ENCODE data around the gene TMEM17. TPM values are rescaled to one million over a fixed set of nuclear protein-coding genes. Genes with fewer than 3 reads are reported as not detected.

The TMEM17 gene
- total and polyA plus RNA-seq, 9 of the 15 experiments (the other 6 are each of a cell fraction or from before 2014, with no cell fraction given) = 0.58 to 2.2 (median 1.2) TPM

- Histone ChIP-seq H3K36me3 (ENCODE audit: control insufficient read depth, insufficient read depth, low read length) (no peaks in the 10 kb centered on the region), H2AFZ (ENCODE audit: low read depth, low read length) (no peak overlapping the region), H3K27ac (ENCODE audit: extremely low read depth, low read depth, low read length) (no peak overlapping the region), H3K9me1 (ENCODE audit: control insufficient read depth, insufficient read depth, low read length) (no peaks in the 10 kb centered on the region), H3K9ac (ENCODE audit: insufficient read depth in 1 of 2, low read depth in 2 of 2, low read length in 2 of 2) (no peak overlapping the region), H3K9me3 (replicated peaks; ENCODE audit: control insufficient read depth, insufficient read depth, low read depth, low read length) (no peaks in the 10 kb centered on the region), H3K4me3 (no peak overlapping the region), H3K4me1 (replicated peaks in 1 of 2; ENCODE audit: control insufficient read depth in 2 of 2, insufficient read depth in 2 of 2, low read length in 2 of 2) (no peaks in the 10 kb centered on the region), H3K79me2 (ENCODE audit: control insufficient read depth, insufficient read depth, low read length) (no peaks in the 10 kb centered on the region), H4K20me1 (replicated peaks; ENCODE audit: control insufficient read depth, insufficient read depth, low read length) (no peaks in the 10 kb centered on the region), H3K4me2 (ENCODE audit: insufficient read depth, low read length) (no peak overlapping the region), H3K27me3 (ENCODE audit: control insufficient read depth in 2 of 2, insufficient read depth in 2 of 2, low read length in 2 of 2) (peaks cover 0 to 2% of the 10 kb centered on the region in 2 experiments; a peak in 1 of 5 replicates)
- intact Hi-C loops (cut with micrococcal nuclease) = no loop called here
- DNase-seq (ENCODE audit: extremely low read depth in 1 of 4, low spot score in 3 of 4) = no peak
- in situ Hi-C loops (cut with MboI) = no loop called here
- TF ChIP-seq ZEB2 (IDR thresholded peaks at IDR 0.05) (no peak), NFE2 (IDR thresholded peaks at IDR 0.05; ENCODE audit: low read depth) (peak; percentile 59; the same call in 1 of the 2 replicates), TBL1XR1 (IDR thresholded peaks at IDR 0.05; ENCODE audit: low read length in 2 of 2) (no peak), GABPB2 (CRISPR knock-in tag; conservative IDR thresholded peaks at IDR 0.05) (no peak), C11orf30 (IDR thresholded peaks at IDR 0.05; ENCODE audit: low read depth) (peak; percentile 25; the same call in 1 of the 2 replicates), DPF2 (IDR thresholded peaks at IDR 0.05) (0 out of 2 replicates have a peak, but pooled peaks have one; percentile 24), ZNF316 (IDR thresholded peaks at IDR 0.05) (peak; percentile 23; the same call in 1 of the 2 replicates), ZZZ3 (IDR thresholded peaks at IDR 0.05) (no peak), MXI1 (IDR thresholded peaks at IDR 0.05; ENCODE audit: low read depth, low read length) (no peak), CTCF (IDR thresholded peaks at IDR 0.05 in 2 of 3, conservative IDR thresholded peaks at IDR 0.05 in 1 of 3; ENCODE audit: insufficient read depth in 2 of 3, low read depth in 1 of 3, low read length in 3 of 3) (no peak), MAFG (tag; conservative IDR thresholded peaks at IDR 0.05) (0 out of 2 replicates have a peak, but pooled peaks have one; percentile 32)
- ATAC-seq = no peak
- WGBS (ENCODE audit: insufficient coverage, low coverage, missing lambda C conversion rate) = 35% methylated on average over 14 of the region's 14 CpGs
- CTCF ChIA-PET (ENCODE audit: low intra/inter-chr PET ratio) = no interaction called here
- BruUV-seq (replicated peaks) = no TSS peak
- POLR2A ChIA-PET = interaction anchor here (0.6 to 1.1 kb wide), 5 partner anchors 8 to 315 kb away, joined by 3 to 5 read pairs (median 3); no protein-coding TSS in a partner anchor
- FAIRE-seq = no peak
These were observed 41.6 kb downstream of the TMEM17 start for GRCh38 chr2:62464221-62465007.
